Fibroblast of pulmonary artery (primary cell): ENCODE measurements around the gene IMPDH1.
A peak's percentile ranks its signal among the peaks of the same experiment; 100 is the strongest.

ENCODE experiments used
- DNase-seq: peaks from one replicate; pipeline ENCODE4 v3.0.0-alpha.2; 2010; ENCODE audit warnings: low read depth
- H3K4me3 ChIP-seq: replicated peaks from 2 replicates; pipeline ENCODE4 v1.5.1; 2011; ENCODE audit warnings: low read depth, mild to moderate bottlenecking, control low read depth, low read length, moderate library complexity
- CTCF ChIP-seq: IDR thresholded peaks from 2 replicates; pipeline ENCODE4 v1.5.1; 2011; ENCODE audit warnings: mild to moderate bottlenecking, control low read depth, low read length, inconsistent platforms; ENCODE audit errors: missing control alignments

The IMPDH1 gene

GRCh38 chr7:128454808-128455542 is 45.2 kb upstream of the IMPDH1 start:
- peak overlapping the region; percentile 97 for H3K4me3 ChIP-seq
- no peak for TF ChIP-seq CTCF
- DNase-seq = peak; percentile 70

GRCh38 chr7:128453836-128454804 is 44.3 kb upstream of the IMPDH1 start:
- TF ChIP-seq CTCF = no peak
- DNase-seq = peak; percentile 96
- peak overlapping the region; percentile 11 for H3K4me3 ChIP-seq

- DNase-seq = no peak
- TF ChIP-seq CTCF = no peak
- H3K4me3 ChIP-seq = no peak overlapping the region
These were observed 42.8 kb upstream of the IMPDH1 start for GRCh38 chr7:128452552-128452951.

GRCh38 chr7:128450913-128451312 is 41.1 kb upstream of the IMPDH1 start:
- no peak overlapping the region for H3K4me3 ChIP-seq
- no peak for DNase-seq
- no peak for TF ChIP-seq CTCF

GRCh38 chr7:128450409-128450808 is 40.6 kb upstream of the IMPDH1 start:
- TF ChIP-seq CTCF = no peak
- no peak overlapping the region for H3K4me3 ChIP-seq

GRCh38 chr7:128448751-128449302 is 39.0 kb upstream of the IMPDH1 start:
- TF ChIP-seq CTCF = no peak
- H3K4me3 ChIP-seq = no peak overlapping the region
- DNase-seq = no peak

More at GRCh38 chr7:128450409-128450808, 40.6 kb upstream of the IMPDH1 start:
- DNase-seq = no peak
